Body of pancreas (tissue), 4 donors: Measurements from ENCODE around the gene MICOS13.

Source experiments
- POLR2A ChIP-seq, 3 donors: fragments of 450-650 bp; IDR thresholded peaks; one replicate each; pipeline ENCODE4 v1.6.1; 2016; ENCODE audit warnings: antibody characterized with exemption in 3 of 3, mild to moderate bottlenecking in 2 of 3
- TF ChIP-seq, protein P1 (sequence below), 7 experiments: fragments of 450-650 bp in 4 of 7; fragments of 200-600 bp in 3 of 7; sonication (generic) in 3 of 7; IDR thresholded peaks; one replicate each; pipeline ENCODE4 v1.5.1; 2016 to 2019; ENCODE audit warnings: antibody characterized with exemption in 7 of 7

- TF ChIP-seq, protein P1, sequence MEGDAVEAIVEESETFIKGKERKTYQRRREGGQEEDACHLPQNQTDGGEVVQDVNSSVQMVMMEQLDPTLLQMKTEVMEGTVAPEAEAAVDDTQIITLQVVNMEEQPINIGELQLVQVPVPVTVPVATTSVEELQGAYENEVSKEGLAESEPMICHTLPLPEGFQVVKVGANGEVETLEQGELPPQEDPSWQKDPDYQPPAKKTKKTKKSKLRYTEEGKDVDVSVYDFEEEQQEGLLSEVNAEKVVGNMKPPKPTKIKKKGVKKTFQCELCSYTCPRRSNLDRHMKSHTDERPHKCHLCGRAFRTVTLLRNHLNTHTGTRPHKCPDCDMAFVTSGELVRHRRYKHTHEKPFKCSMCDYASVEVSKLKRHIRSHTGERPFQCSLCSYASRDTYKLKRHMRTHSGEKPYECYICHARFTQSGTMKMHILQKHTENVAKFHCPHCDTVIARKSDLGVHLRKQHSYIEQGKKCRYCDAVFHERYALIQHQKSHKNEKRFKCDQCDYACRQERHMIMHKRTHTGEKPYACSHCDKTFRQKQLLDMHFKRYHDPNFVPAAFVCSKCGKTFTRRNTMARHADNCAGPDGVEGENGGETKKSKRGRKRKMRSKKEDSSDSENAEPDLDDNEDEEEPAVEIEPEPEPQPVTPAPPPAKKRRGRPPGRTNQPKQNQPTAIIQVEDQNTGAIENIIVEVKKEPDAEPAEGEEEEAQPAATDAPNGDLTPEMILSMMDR (IDR thresholded peaks at IDR 0.05): no peak
- TF ChIP-seq POLR2A (IDR thresholded peaks at IDR 0.05): no peak
Observed at GRCh38 chr19:5694956-5695648, 14.8 kb upstream of the MICOS13 start.
